RWPE2 (cell line): ENCODE measurements around the gene TUNAR.

Source experiments
- ATAC-seq: fragments of 200-7000 bp; cut with Tn5 transposase; 3 replicates; pipeline ENCODE4 v1.9.1; 2021; ENCODE audit warnings: low read depth
- DNase-seq: peaks from one replicate; pipeline ENCODE4 v3.0.0-alpha.2; 2020; ENCODE audit warnings: low spot score
- H3K27ac ChIP-seq: fragments of 450-650 bp; 2 replicates; pipeline ENCODE4 v1.5.1; 2017; ENCODE audit warnings: mild to moderate bottlenecking; ENCODE audit not compliant: poor library complexity, severe bottlenecking
- H3K27me3 ChIP-seq: fragments of 250-450 bp; sonication (Bioruptor Pico); 2 replicates; pipeline ENCODE4 v1.5.1; 2021; ENCODE audit warnings: mild to moderate bottlenecking, moderate library complexity; ENCODE audit not compliant: insufficient read depth, poor library complexity, severe bottlenecking
- H3K36me3 ChIP-seq: fragments of 250-450 bp; sonication (Bioruptor Pico); 2 replicates; pipeline ENCODE4 v1.5.1; 2020; ENCODE audit warnings: low read depth, mild to moderate bottlenecking, moderate library complexity
- H3K4me1 ChIP-seq: fragments of 250-450 bp; sonication (Bioruptor Pico); 2 replicates; pipeline ENCODE4 v1.5.1; 2021; ENCODE audit warnings: mild to moderate bottlenecking, moderate library complexity; ENCODE audit not compliant: insufficient read depth, poor library complexity, severe bottlenecking
- H3K4me3 ChIP-seq: fragments of 250-450 bp; sonication (Bioruptor Pico); 2 replicates; pipeline ENCODE4 v1.5.1; 2021; ENCODE audit warnings: mild to moderate bottlenecking, moderate library complexity; ENCODE audit not compliant: severe bottlenecking
- H3K9me3 ChIP-seq: fragments of 250-450 bp; sonication (Bioruptor Pico); 2 replicates; pipeline ENCODE4 v1.5.1; 2021; ENCODE audit warnings: mild to moderate bottlenecking, moderate library complexity; ENCODE audit not compliant: severe bottlenecking
- CTCF ChIP-seq: fragments of 450-650 bp; IDR thresholded peaks from one replicate; pipeline ENCODE4 v1.5.1; 2017; ENCODE audit warnings: mild to moderate bottlenecking, moderate library complexity; ENCODE audit not compliant: poor library complexity, severe bottlenecking

The TUNAR gene

GRCh38 chr14:95877633-95878032 lies 1.0 kb downstream of the TUNAR start:
- Histone ChIP-seq H3K27me3 (peaks cover 85% of the 10 kb centered on the region), H3K36me3 (no peaks in the 10 kb centered on the region), H3K4me1 (no peaks in the 10 kb centered on the region), H3K4me3 (no peak overlapping the region), H3K9me3 (no peaks in the 10 kb centered on the region), H3K27ac (no peak overlapping the region)
- DNase-seq = no peak
- no peak for ATAC-seq
- no peak for TF ChIP-seq CTCF

- TF ChIP-seq CTCF = no peak
- H3K27ac ChIP-seq = no peak overlapping the region
- H3K4me1 ChIP-seq = no peaks in the 10 kb centered on the region
These were observed 7.7 kb downstream of the TUNAR start for GRCh38 chr14:95884377-95884776.

GRCh38 chr14:95885278-95885677 lies 8.6 kb downstream of the TUNAR start:
- ATAC-seq (no peak), DNase-seq (peak; percentile 24)
- Histone ChIP-seq H3K4me1 (no peaks in the 10 kb centered on the region), H3K27ac (no peak overlapping the region), H3K9me3 (no peaks in the 10 kb centered on the region), H3K4me3 (no peak overlapping the region), H3K27me3 (peaks cover 14% of the 10 kb centered on the region), H3K36me3 (no peaks in the 10 kb centered on the region)
- TF ChIP-seq CTCF = no peak

More at GRCh38 chr14:95884377-95884776, 7.7 kb downstream of the TUNAR start:
- Histone ChIP-seq H3K27me3 (peaks cover 23% of the 10 kb centered on the region), H3K9me3 (no peaks in the 10 kb centered on the region), H3K36me3 (no peaks in the 10 kb centered on the region), H3K4me3 (no peak overlapping the region)
- DNase-seq (no peak), ATAC-seq (no peak)

GRCh38 chr14:95885866-95886265 lies 9.2 kb downstream of the TUNAR start:
- no peak overlapping the region for H3K4me3 ChIP-seq
- H3K4me1 ChIP-seq = no peaks in the 10 kb centered on the region
- peak; percentile 55; the same call in 1 of the 3 replicates for ATAC-seq

More at GRCh38 chr14:95885866-95886265, 9.2 kb downstream of the TUNAR start:
- no peaks in the 10 kb centered on the region for H3K9me3 ChIP-seq
- no peak for TF ChIP-seq CTCF
- no peaks in the 10 kb centered on the region for H3K36me3 ChIP-seq
- peaks cover 11% of the 10 kb centered on the region for H3K27me3 ChIP-seq
- no peak overlapping the region for H3K27ac ChIP-seq
- peak; percentile 49 for DNase-seq
